ENCODE data around the gene ATF3.

ATF3 gene

GRCh38 chr1:212664409-212665199 lies 56.0 kb downstream of the ATF3 start:
- no peak overlapping the region for H3K9ac ChIP-seq (ENCODE audit: low read depth, low read length, poor library complexity)
- no peak overlapping the region for H3K23ac ChIP-seq (ENCODE audit: low read depth, low read length, poor library complexity)
- peaks cover 0 to 2% (median 0%) of the 10 kb centered on the region in 3 experiments for H3K27me3 ChIP-seq (ENCODE audit: control insufficient read depth in 3 of 3, insufficient read depth in 3 of 3, low read depth in 1 of 3, low read length in 3 of 3)
- H2AK5ac ChIP-seq (ENCODE audit: low read depth, low read length), result no peak overlapping the region
- no peaks in the 10 kb centered on the region for H3K79me1 ChIP-seq (ENCODE audit: low read depth, low read length)
- no peaks in the 10 kb centered on the region for H3K9me3 ChIP-seq (replicated peaks in 1 of 2; ENCODE audit: control insufficient read depth in 2 of 2, insufficient read depth in 1 of 2, low read depth in 1 of 2, low read length in 2 of 2)
- peaks cover 7 to 26% of the 10 kb centered on the region in 2 donors for H3K4me1 ChIP-seq (ENCODE audit: control insufficient read depth in 2 of 2, insufficient read depth in 1 of 2, low read depth in 1 of 2, low read length in 2 of 2)
- H2BK5ac ChIP-seq (ENCODE audit: low read length), result no peak overlapping the region
- no peaks in the 10 kb centered on the region for H3K36me3 ChIP-seq (replicated peaks in 1 of 2; ENCODE audit: control insufficient read depth in 2 of 2, insufficient read depth in 2 of 2, low read length in 2 of 2)
- WGBS, 2 donors (ENCODE audit: extremely low coverage in 2 of 2, insufficient read length in 2 of 2, insufficient replicate concordance in 1 of 2), result no CpG with 5 or more reads among the region's 11 CpGs
- no peak overlapping the region for H3K18ac ChIP-seq (ENCODE audit: low read length)
- H3K27ac ChIP-seq (replicated peaks; ENCODE audit: low read length), result no peak overlapping the region
- H2AFZ ChIP-seq (ENCODE audit: low read length), result peak overlapping the region; percentile 96
- no peak overlapping the region for H3K4me2 ChIP-seq (ENCODE audit: insufficient read depth, low read length, poor library complexity, severe bottlenecking)
- DNase-seq (ENCODE audit: low spot score), result no peak
- H3K14ac ChIP-seq (ENCODE audit: low read length), result no peak overlapping the region
- no peak overlapping the region for H4K91ac ChIP-seq (ENCODE audit: low read depth, low read length, poor library complexity)
- peak overlapping the region in 1 of 2 donors; percentile 61 for H3K4me3 ChIP-seq (ENCODE audit: low read length in 2 of 2)
- H2BK12ac ChIP-seq (ENCODE audit: low read length), result no peak overlapping the region
- no peak overlapping the region for H3K4ac ChIP-seq (ENCODE audit: low read length)
- H2BK15ac ChIP-seq (ENCODE audit: low read length), result no peak overlapping the region
- H2BK120ac ChIP-seq (ENCODE audit: low read depth, low read length), result no peak overlapping the region
- no peak overlapping the region for H4K8ac ChIP-seq (ENCODE audit: low read depth, low read length)

- peak overlapping the region; percentile 77 for H3K4me2 ChIP-seq (ENCODE audit: insufficient read depth, low read length, poor library complexity, severe bottlenecking)
- H2BK5ac ChIP-seq (ENCODE audit: low read length), result no peak overlapping the region
- peak overlapping the region; percentile 98 for H3K18ac ChIP-seq (ENCODE audit: low read length)
- H2AK5ac ChIP-seq (ENCODE audit: low read depth, low read length), result no peak overlapping the region
- no CpG with 5 or more reads among the region's 37 CpGs for WGBS, 2 donors (ENCODE audit: extremely low coverage in 2 of 2, insufficient read length in 2 of 2, insufficient replicate concordance in 1 of 2)
- peak overlapping the region; percentile 97 for H4K8ac ChIP-seq (ENCODE audit: low read depth, low read length)
- H2BK120ac ChIP-seq (ENCODE audit: low read depth, low read length), result no peak overlapping the region
- no peaks in the 10 kb centered on the region for H3K79me1 ChIP-seq (ENCODE audit: low read depth, low read length)
- H2AFZ ChIP-seq (ENCODE audit: low read length), result peak overlapping the region; percentile 96
- H3K4me3 ChIP-seq (ENCODE audit: low read length in 2 of 2), result peak overlapping the region; percentile 61 to 77
- H3K4me1 ChIP-seq (ENCODE audit: control insufficient read depth in 2 of 2, insufficient read depth in 1 of 2, low read depth in 1 of 2, low read length in 2 of 2), result peaks cover 7 to 26% of the 10 kb centered on the region in 2 donors
- no peak overlapping the region for H3K4ac ChIP-seq (ENCODE audit: low read length)
- no peaks in the 10 kb centered on the region for H3K36me3 ChIP-seq (replicated peaks in 1 of 2; ENCODE audit: control insufficient read depth in 2 of 2, insufficient read depth in 2 of 2, low read length in 2 of 2)
- H3K9me3 ChIP-seq (replicated peaks in 1 of 2; ENCODE audit: control insufficient read depth in 2 of 2, insufficient read depth in 1 of 2, low read depth in 1 of 2, low read length in 2 of 2), result no peaks in the 10 kb centered on the region
- H3K27ac ChIP-seq (replicated peaks; ENCODE audit: low read length), result no peak overlapping the region
- H2BK15ac ChIP-seq (ENCODE audit: low read length), result peak overlapping the region; percentile 25
- peaks cover 0 to 2% (median 0%) of the 10 kb centered on the region in 3 experiments for H3K27me3 ChIP-seq (ENCODE audit: control insufficient read depth in 3 of 3, insufficient read depth in 3 of 3, low read depth in 1 of 3, low read length in 3 of 3)
- H2BK12ac ChIP-seq (ENCODE audit: low read length), result no peak overlapping the region
- no peak overlapping the region for H4K91ac ChIP-seq (ENCODE audit: low read depth, low read length, poor library complexity)
- no peak overlapping the region for H3K9ac ChIP-seq (ENCODE audit: low read depth, low read length, poor library complexity)
- peak; percentile 81 for DNase-seq (ENCODE audit: low spot score)
- H3K23ac ChIP-seq (ENCODE audit: low read depth, low read length, poor library complexity), result peak overlapping the region; percentile 83
- peak overlapping the region; percentile 100 for H3K14ac ChIP-seq (ENCODE audit: low read length)
Observed at GRCh38 chr1:212665241-212666115, 56.9 kb downstream of the ATF3 start.

- Histone ChIP-seq H2AK5ac (ENCODE audit: low read depth, low read length) (no peak overlapping the region), H3K36me3 (replicated peaks in 1 of 2; ENCODE audit: control insufficient read depth in 2 of 2, insufficient read depth in 2 of 2, low read length in 2 of 2) (no peaks in the 10 kb centered on the region), H2BK120ac (ENCODE audit: low read depth, low read length) (no peak overlapping the region), H2BK12ac (ENCODE audit: low read length) (no peak overlapping the region), H2AFZ (ENCODE audit: low read length) (no peak overlapping the region), H3K4me3 (ENCODE audit: low read length in 2 of 2) (no peak overlapping the region), H3K14ac (ENCODE audit: low read length) (no peak overlapping the region), H2BK15ac (ENCODE audit: low read length) (no peak overlapping the region), H3K9me3 (replicated peaks in 1 of 2; ENCODE audit: control insufficient read depth in 2 of 2, insufficient read depth in 1 of 2, low read depth in 1 of 2, low read length in 2 of 2) (no peaks in the 10 kb centered on the region), H3K79me1 (ENCODE audit: low read depth, low read length) (no peaks in the 10 kb centered on the region), H3K4me1 (ENCODE audit: control insufficient read depth in 2 of 2, insufficient read depth in 1 of 2, low read depth in 1 of 2, low read length in 2 of 2) (peaks cover 7 to 26% of the 10 kb centered on the region in 2 donors), H3K27me3 (ENCODE audit: control insufficient read depth in 3 of 3, insufficient read depth in 3 of 3, low read depth in 1 of 3, low read length in 3 of 3) (peaks cover 0 to 2% (median 0%) of the 10 kb centered on the region in 3 experiments), H3K9ac (ENCODE audit: low read depth, low read length, poor library complexity) (no peak overlapping the region), H4K8ac (ENCODE audit: low read depth, low read length) (no peak overlapping the region), H3K4me2 (ENCODE audit: insufficient read depth, low read length, poor library complexity, severe bottlenecking) (no peak overlapping the region), H2BK5ac (ENCODE audit: low read length) (no peak overlapping the region), H3K4ac (ENCODE audit: low read length) (no peak overlapping the region), H3K23ac (ENCODE audit: low read depth, low read length, poor library complexity) (no peak overlapping the region), H4K91ac (ENCODE audit: low read depth, low read length, poor library complexity) (no peak overlapping the region), H3K18ac (ENCODE audit: low read length) (no peak overlapping the region), H3K27ac (replicated peaks; ENCODE audit: low read length) (no peak overlapping the region)
- WGBS, 2 donors (ENCODE audit: extremely low coverage in 2 of 2, insufficient read length in 2 of 2, insufficient replicate concordance in 1 of 2), result no CpG with 5 or more reads among the region's 10 CpGs
- DNase-seq (ENCODE audit: low spot score), result no peak
Observed at GRCh38 chr1:212666116-212666775, 57.7 kb downstream of the ATF3 start.
